UCSD-AML1 (cell line): ENCODE measurements around the gene PDS5B.
"Not testable (repeated sequence)": the region's sequence is repeated elsewhere in the genome, so short reads cannot be mapped to it uniquely, and the experiment has no call there.

ENCODE experiments used
- DNase-seq: peaks from one replicate; lab custom pipeline; 2025; ENCODE audit not compliant: unreplicated experiment; lab: John Stamatoyannopoulos, UW

Gene PDS5B

GRCh38 chr13:32726374-32727037 is 140.3 kb downstream of the PDS5B start:
- no peak for DNase-seq

GRCh38 chr13:32728327-32728726 is 142.1 kb downstream of the PDS5B start:
- DNase-seq = no peak

GRCh38 chr13:32729097-32729496 is 142.8 kb downstream of the PDS5B start:
- DNase-seq = not testable (repeated sequence)

GRCh38 chr13:32731074-32731473 is 144.8 kb downstream of the PDS5B start:
- no peak for DNase-seq

- DNase-seq = no peak
Observed at GRCh38 chr13:32731576-32731975, 145.3 kb downstream of the PDS5B start.

GRCh38 chr13:32733690-32734089 is 147.4 kb downstream of the PDS5B start:
- no peak for DNase-seq

GRCh38 chr13:32734511-32734910 is 148.3 kb downstream of the PDS5B start:
- no peak for DNase-seq

- no peak for DNase-seq
Observed at GRCh38 chr13:32735859-32736258, 149.6 kb downstream of the PDS5B start.

GRCh38 chr13:32736648-32737047 is 150.4 kb downstream of the PDS5B start:
- DNase-seq = no peak

- DNase-seq = no peak
Observed at GRCh38 chr13:32737111-32737571, 150.9 kb downstream of the PDS5B start.

GRCh38 chr13:32737679-32738078 is 151.4 kb downstream of the PDS5B start:
- no peak for DNase-seq

GRCh38 chr13:32745509-32745908 is 159.3 kb downstream of the PDS5B start:
- DNase-seq = no peak

GRCh38 chr13:32746474-32746873 is 160.2 kb downstream of the PDS5B start:
- no peak for DNase-seq

GRCh38 chr13:32748305-32748704 is 162.1 kb downstream of the PDS5B start:
- DNase-seq = no peak

GRCh38 chr13:32751340-32751739 is 165.1 kb downstream of the PDS5B start:
- DNase-seq = no peak

GRCh38 chr13:32752311-32752710 is 166.1 kb downstream of the PDS5B start:
- no peak for DNase-seq

GRCh38 chr13:32752997-32753606 is 166.8 kb downstream of the PDS5B start:
- DNase-seq = no peak

GRCh38 chr13:32754179-32754578 is 167.9 kb downstream of the PDS5B start:
- DNase-seq = no peak

GRCh38 chr13:32759152-32759551 is 172.9 kb downstream of the PDS5B start:
- no peak for DNase-seq

- no peak for DNase-seq
Observed at GRCh38 chr13:32761472-32761871, 175.2 kb downstream of the PDS5B start.

GRCh38 chr13:32779119-32779518 is 192.9 kb downstream of the PDS5B start:
- DNase-seq = no peak

- no peak for DNase-seq
Observed at GRCh38 chr13:32781906-32782305, 195.7 kb downstream of the PDS5B start.

- DNase-seq = no peak
Observed at GRCh38 chr13:32783067-32783466, 196.8 kb downstream of the PDS5B start.
